Neural cell (in vitro differentiated cells): Measurements from ENCODE around the gene CPSF3.

Experiments
- EZH2 ChIP-seq: fragments of 200-600, 300-800 bp; shearing (Covaris generic), sonication (generic); IDR thresholded peaks from 2 replicates; pipeline ENCODE4 v1.6.1; 2014; ENCODE audit warnings: antibody characterized with exemption, low read length, borderline replicate concordance, mild to moderate bottlenecking; ENCODE audit not compliant: insufficient read depth, poor library complexity, severe bottlenecking
- POLR2AphosphoS5 ChIP-seq: IDR thresholded peaks from 2 replicates; pipeline ENCODE4 v1.6.1; 2012
- TAF1 ChIP-seq: IDR thresholded peaks from 2 replicates; pipeline ENCODE4 v1.6.1; 2012; ENCODE audit warnings: low read depth
- TF ChIP-seq, protein P1 (sequence below): fragments of 450-650 bp; IDR thresholded peaks from 2 replicates; pipeline ENCODE4 v1.5.1; 2014; ENCODE audit warnings: antibody characterized with exemption, mild to moderate bottlenecking, moderate library complexity; ENCODE audit not compliant: poor library complexity, severe bottlenecking

DNA sequence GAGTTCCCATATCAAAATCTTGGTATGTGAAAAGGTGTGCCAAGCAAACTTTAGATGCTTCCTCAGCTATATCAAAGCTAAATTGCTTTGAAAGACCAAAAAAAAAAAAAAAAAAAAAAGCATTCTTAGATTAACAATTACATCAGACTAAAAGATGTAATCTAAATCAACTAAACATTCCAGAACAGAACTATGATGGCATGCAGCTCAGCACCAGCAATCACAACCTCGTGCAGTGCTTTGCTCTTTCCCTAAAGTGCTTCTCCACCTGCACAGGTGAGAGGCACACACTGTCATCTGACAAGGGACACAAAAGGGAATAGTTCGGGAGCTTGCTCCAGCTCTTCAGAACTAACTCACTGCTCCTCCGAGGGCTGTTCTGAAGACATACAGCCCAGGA is 94.7 kb downstream of the CPSF3 start:
- TF ChIP-seq EZH2 (no peak), POLR2AphosphoS5 (no peak), TAF1 (no peak)
- TF ChIP-seq, protein P1, sequence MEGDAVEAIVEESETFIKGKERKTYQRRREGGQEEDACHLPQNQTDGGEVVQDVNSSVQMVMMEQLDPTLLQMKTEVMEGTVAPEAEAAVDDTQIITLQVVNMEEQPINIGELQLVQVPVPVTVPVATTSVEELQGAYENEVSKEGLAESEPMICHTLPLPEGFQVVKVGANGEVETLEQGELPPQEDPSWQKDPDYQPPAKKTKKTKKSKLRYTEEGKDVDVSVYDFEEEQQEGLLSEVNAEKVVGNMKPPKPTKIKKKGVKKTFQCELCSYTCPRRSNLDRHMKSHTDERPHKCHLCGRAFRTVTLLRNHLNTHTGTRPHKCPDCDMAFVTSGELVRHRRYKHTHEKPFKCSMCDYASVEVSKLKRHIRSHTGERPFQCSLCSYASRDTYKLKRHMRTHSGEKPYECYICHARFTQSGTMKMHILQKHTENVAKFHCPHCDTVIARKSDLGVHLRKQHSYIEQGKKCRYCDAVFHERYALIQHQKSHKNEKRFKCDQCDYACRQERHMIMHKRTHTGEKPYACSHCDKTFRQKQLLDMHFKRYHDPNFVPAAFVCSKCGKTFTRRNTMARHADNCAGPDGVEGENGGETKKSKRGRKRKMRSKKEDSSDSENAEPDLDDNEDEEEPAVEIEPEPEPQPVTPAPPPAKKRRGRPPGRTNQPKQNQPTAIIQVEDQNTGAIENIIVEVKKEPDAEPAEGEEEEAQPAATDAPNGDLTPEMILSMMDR = no peak
